ENCODE data around the gene UBE2K. TPM values are rescaled to one million over a fixed set of nuclear protein-coding genes. Genes with fewer than 3 reads are reported as not detected.

Gene UBE2K
- total and polyA plus RNA-seq, 2 of the 13 experiments (the other 11 are each of a cell fraction or from before 2014, with no cell fraction given) = 36.2 to 81.0 TPM

DNA sequence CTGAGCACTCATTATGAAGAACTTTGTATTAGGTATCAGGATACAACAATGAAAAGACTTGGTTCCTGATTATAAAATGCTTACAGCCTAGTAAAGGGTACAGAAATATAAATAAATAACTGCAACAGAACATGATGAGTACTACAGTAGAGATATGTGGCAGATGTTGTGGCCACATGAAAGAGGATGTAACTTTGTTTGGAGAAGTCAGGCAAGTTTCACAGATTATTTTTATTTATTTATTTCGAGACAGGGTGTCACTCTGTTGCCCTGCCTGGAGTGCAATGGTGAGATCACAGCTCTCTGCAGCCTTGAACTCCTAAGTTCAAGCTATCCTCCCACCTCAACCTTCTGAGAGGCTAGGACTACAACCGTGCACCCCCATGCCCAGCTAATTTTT is 15.8 kb upstream of the UBE2K start:
- no peak for FAIRE-seq
- Histone ChIP-seq H3K36me3 (replicated peaks in 1 of 2; ENCODE audit: control insufficient read depth in 1 of 2, insufficient read depth in 2 of 2, low read length in 2 of 2) (no peaks in the 10 kb centered on the region), H3K9me3 (ENCODE audit: low read length) (no peaks in the 10 kb centered on the region), H3K4me3 (replicated peaks in 1 of 3; ENCODE audit: insufficient read depth in 1 of 3, low read depth in 2 of 3, low read length in 3 of 3) (no peak overlapping the region), H4K20me1 (ENCODE audit: insufficient read depth, low read length) (no peaks in the 10 kb centered on the region), H3K9ac (ENCODE audit: insufficient read depth, low read depth, low read length) (no peak overlapping the region), H3K4me2 (ENCODE audit: low read depth, low read length) (no peak overlapping the region), H3K4me1 (ENCODE audit: insufficient read depth, low read length) (peaks cover 8% of the 10 kb centered on the region; the same call in 1 of the 2 replicates), H3K27ac (ENCODE audit: extremely low read length, insufficient read depth, low read length) (no peak overlapping the region), H3K27me3 (ENCODE audit: control insufficient read depth in 1 of 2, insufficient read depth in 2 of 2, low read length in 2 of 2) (no peaks in the 10 kb centered on the region), H3K79me2 (ENCODE audit: insufficient read depth, low read length) (no peaks in the 10 kb centered on the region), H2AFZ (ENCODE audit: low read length) (no peak overlapping the region)
- WGBS (ENCODE audit: low lambda C conversion rate) = 9% methylated on average over 2 of the region's 2 CpGs
- intact Hi-C loops (cut with micrococcal nuclease; ENCODE audit: unreplicated experiment) = no loop called here
- no peak for DNase-seq (ENCODE audit: low spot score)
- TF ChIP-seq ZNF441 (CRISPR knock-in tag; IDR thresholded peaks at IDR 0.05; ENCODE audit: borderline replicate concordance) (no peak), EED (CRISPR knock-in tag; IDR thresholded peaks at IDR 0.05) (no peak), ZNF589 (CRISPR knock-in tag; conservative IDR thresholded peaks at IDR 0.05) (no peak), ZNF616 (CRISPR knock-in tag; IDR thresholded peaks at IDR 0.05; ENCODE audit: low read depth) (no peak), JDP2 (CRISPR knock-in tag; IDR thresholded peaks at IDR 0.05; ENCODE audit: borderline replicate concordance) (no peak), XRCC5 (optimal IDR thresholded peaks at IDR 0.05; ENCODE audit: low read length) (no peak), ZNF557 (CRISPR knock-in tag; IDR thresholded peaks at IDR 0.05) (no peak), SUZ12 (IDR thresholded peaks at IDR 0.05; ENCODE audit: low read depth, low read length) (no peak), ATRX (CRISPR knock-in tag; IDR thresholded peaks at IDR 0.05; ENCODE audit: borderline replicate concordance) (no peak), U2AF2 (IDR thresholded peaks at IDR 0.05; ENCODE audit: low read depth, low read length) (no peak), ZNF256 (CRISPR knock-in tag; conservative IDR thresholded peaks at IDR 0.05) (no peak), MYNN (CRISPR knock-in tag; IDR thresholded peaks at IDR 0.05; ENCODE audit: low read depth) (no peak), NBN (conservative IDR thresholded peaks at IDR 0.05) (no peak), PHF21A (CRISPR knock-in tag; IDR thresholded peaks at IDR 0.05) (no peak), SMC3 (IDR thresholded peaks at IDR 0.05; ENCODE audit: low read length) (no peak), SRY (CRISPR knock-in tag; IDR thresholded peaks at IDR 0.05) (no peak)
- TF ChIP-seq, protein P1, sequence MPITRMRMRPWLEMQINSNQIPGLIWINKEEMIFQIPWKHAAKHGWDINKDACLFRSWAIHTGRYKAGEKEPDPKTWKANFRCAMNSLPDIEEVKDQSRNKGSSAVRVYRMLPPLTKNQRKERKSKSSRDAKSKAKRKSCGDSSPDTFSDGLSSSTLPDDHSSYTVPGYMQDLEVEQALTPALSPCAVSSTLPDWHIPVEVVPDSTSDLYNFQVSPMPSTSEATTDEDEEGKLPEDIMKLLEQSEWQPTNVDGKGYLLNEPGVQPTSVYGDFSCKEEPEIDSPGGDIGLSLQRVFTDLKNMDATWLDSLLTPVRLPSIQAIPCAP (CRISPR knock-in tag; IDR thresholded peaks at IDR 0.05; ENCODE audit: low read depth) = no peak
- ChIA-PET POLR2A (no interaction called here), CTCF (ENCODE audit: low intra/inter-chr PET ratio, low total read pairs) (no interaction called here)
- in situ Hi-C loops (cut with HindIII; ENCODE audit: extremely low pct_ligation_motif_present, low pct_unique_long_range_greater_than_20kb) = no loop called here
- no peak for ATAC-seq
- no TSS peak for BruUV-seq (replicated peaks)

All from HepG2 (cell line).